Heart right ventricle (tissue), 16 donors: ENCODE data around the gene CDK14. TPM values are rescaled to one million over a fixed set of nuclear protein-coding genes. Genes with fewer than 3 reads are reported as not detected.

Source experiments
- ATAC-seq, 8 donors: fragments of 200-7000 bp; cut with Tn5 transposase; one replicate each; pipeline ENCODE4 v1.9.1; 2020; ENCODE audit warnings: mild to moderate bottlenecking in 8 of 8, moderate library complexity in 8 of 8, moderate number of reproducible peaks in 1 of 8
- DNase-seq, 2 donors: peaks; one replicate each; pipeline ENCODE4 v3.0.0-alpha.2; 2020
- H3K27ac ChIP-seq, 10 donors: fragments of 200-600 bp; sonication (generic) in 2 of 10; one replicate each; pipeline versions ENCODE4 v1.5.0 to v1.8.0; 2020 to 2022; ENCODE audit warnings: mild to moderate bottlenecking in 3 of 10
- H3K27me3 ChIP-seq, 7 donors: fragments of 200-600 bp; one replicate each; pipeline ENCODE4 v1.8.0; 2021 to 2022; ENCODE audit warnings: mild to moderate bottlenecking in 2 of 7
- H3K36me3 ChIP-seq, 9 donors: fragments of 200-600 bp; sonication (generic) in 1 of 9; one replicate each; pipeline versions ENCODE4 v1.5.0 to v1.8.0; 2020 to 2022; ENCODE audit warnings: mild to moderate bottlenecking in 2 of 9
- H3K4me1 ChIP-seq, 9 donors: fragments of 200-600 bp; sonication (generic) in 1 of 9; one replicate each; pipeline versions ENCODE4 v1.5.0 to v1.8.0; 2020 to 2022; ENCODE audit warnings: mild to moderate bottlenecking in 4 of 9
- H3K4me3 ChIP-seq, 10 donors: fragments of 200-600 bp; sonication (generic) in 2 of 10; one replicate each; pipeline versions ENCODE4 v1.5.0 to v1.8.0; 2020 to 2022; ENCODE audit warnings: mild to moderate bottlenecking in 7 of 10, moderate library complexity in 2 of 10
- H3K9me3 ChIP-seq, 11 donors: fragments of 200-600 bp in 10 of 11; sonication (generic) in 2 of 11; one replicate each; pipeline versions ENCODE4 v1.5.0 to v1.8.0; 2013 to 2022; ENCODE audit warnings: mild to moderate bottlenecking in 2 of 11, control low read depth in 1 of 11, moderate library complexity in 1 of 11
- WGBS, 2 donors: extraction: QIAGEN DNeasy Blood & Tissue Kit; methylation state at CpG; one replicate each; pipeline ENCODE4 v1.1.7; 2013; ENCODE audit warnings: inconsistent platforms in 1 of 2; 5-methylcytosine and 5-hydroxymethylcytosine counted together
- intact Hi-C, 10 donors: fragments of 100-400 bp; cut with DNase I; formaldehyde crosslinking; loops; one replicate each; pipeline versions ENCODE4 v1.11.1 to v1.14.2; 2022
- polyA plus RNA-seq, 2 donors: library from polyadenylated mRNA; stranded (reverse); fragments of 200-250 nt; gene quantifications; one replicate each; pipeline ENCODE4 v1.2.3, GENCODE V29; 2013
- total RNA-seq, 10 donors: library from RNA; stranded (reverse); fragmentation: NEBNext Ultra II Directional in 3 of 10; extraction: Animal tissue kit (Norgen Biotek cat#: 25700) in 3 of 10; gene quantifications; one replicate each; pipeline versions ENCODE4 v1.2.1 to v1.2.4, GENCODE V29; 2021 to 2023
- TF ChIP-seq, protein P1 (sequence below), 9 donors: fragments of 200-600 bp; sonication (generic) in 2 of 9; IDR thresholded peaks; one replicate each; pipeline versions ENCODE4 v1.5.0 to v1.8.0; 2021 to 2022; ENCODE audit warnings: antibody characterized with exemption in 9 of 9, mild to moderate bottlenecking in 5 of 9, moderate library complexity in 1 of 9
- donor health status: Arrhythmogenic right ventricular cardiomyopathy.
- donor health status: ischemic (EF 13 %, LVEDD 7.1; RV severe dilation, severe dysfunction).
- donor health status: healthy with polysubstance abuse.
- donor health status: DM: no; HTN: yes; CAD: no.
- donor health status: DM: no; HTN: no; CAD: no.
- donor health status: ischemic (EF 25% LVEDD 6.9; RV normal size, moderate dysfunction).
- donor health status: ischemic (EF 25% LVEDD 5.7; RV mildly dilated, moderate dysfunction).
- donor health status: healthy.
- donor health status: DM: yes; HTN: yes; CAD: no.
- donor health status: Ischemic cardiomyopathy.
- donor health status: ischemic (EF 35%, LVEDD 5.7; RV mildly dilated, moderate dysfunction).
- donor health status: nonischemic (EF 11% LVEDD 7.7; RV severe dilation, severe dysfunction).
- donor health status: DM: yes; HTN: yes; CAD: no.
- donor health status: PGD.
- donor health status: ischemic (EF 29% LVEDD 5.4; RV normal size, mild dysfunction).
- donor health status: nonischemic (EF 23%, LVEDD 6.1; RV moderate dilation, normal function).

Gene CDK14
- total and polyA plus RNA-seq, 12 donors = 3.9 to 36.5 (median 21.4) TPM

DNA sequence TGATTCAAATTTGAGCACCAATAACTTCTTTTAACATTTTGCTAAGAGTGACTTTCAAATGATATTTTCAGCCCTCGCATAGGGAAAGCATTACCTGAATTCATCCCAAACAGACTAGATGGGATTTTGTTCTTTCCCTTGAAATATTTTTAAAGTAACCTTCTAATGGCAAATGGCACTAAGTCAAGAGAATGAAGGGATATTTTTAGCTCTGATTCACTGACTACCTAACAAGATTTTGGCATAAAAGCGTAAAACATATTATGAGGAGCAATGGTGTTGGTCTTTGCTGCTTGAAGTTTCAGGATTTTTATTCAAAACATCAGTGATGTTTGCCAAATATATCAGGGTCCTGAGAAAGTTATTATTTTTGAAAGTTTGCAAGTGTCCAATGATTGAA, 290.3 kb downstream of the CDK14 start:
- Histone ChIP-seq H3K27me3 (no peaks in the 10 kb centered on the region), H3K4me3 (no peak overlapping the region), H3K36me3 (no peaks in the 10 kb centered on the region), H3K27ac (no peak overlapping the region), H3K9me3 (no peaks in the 10 kb centered on the region), H3K4me1 (peaks cover 0 to 21% (median 7%) of the 10 kb centered on the region in 9 donors)
- WGBS, 2 donors = 80 to 84% methylated on average over 2 of the region's 2 CpGs
- ATAC-seq = no peak
- intact Hi-C loops = no loop called here
- DNase-seq = no peak
- TF ChIP-seq, protein P1, sequence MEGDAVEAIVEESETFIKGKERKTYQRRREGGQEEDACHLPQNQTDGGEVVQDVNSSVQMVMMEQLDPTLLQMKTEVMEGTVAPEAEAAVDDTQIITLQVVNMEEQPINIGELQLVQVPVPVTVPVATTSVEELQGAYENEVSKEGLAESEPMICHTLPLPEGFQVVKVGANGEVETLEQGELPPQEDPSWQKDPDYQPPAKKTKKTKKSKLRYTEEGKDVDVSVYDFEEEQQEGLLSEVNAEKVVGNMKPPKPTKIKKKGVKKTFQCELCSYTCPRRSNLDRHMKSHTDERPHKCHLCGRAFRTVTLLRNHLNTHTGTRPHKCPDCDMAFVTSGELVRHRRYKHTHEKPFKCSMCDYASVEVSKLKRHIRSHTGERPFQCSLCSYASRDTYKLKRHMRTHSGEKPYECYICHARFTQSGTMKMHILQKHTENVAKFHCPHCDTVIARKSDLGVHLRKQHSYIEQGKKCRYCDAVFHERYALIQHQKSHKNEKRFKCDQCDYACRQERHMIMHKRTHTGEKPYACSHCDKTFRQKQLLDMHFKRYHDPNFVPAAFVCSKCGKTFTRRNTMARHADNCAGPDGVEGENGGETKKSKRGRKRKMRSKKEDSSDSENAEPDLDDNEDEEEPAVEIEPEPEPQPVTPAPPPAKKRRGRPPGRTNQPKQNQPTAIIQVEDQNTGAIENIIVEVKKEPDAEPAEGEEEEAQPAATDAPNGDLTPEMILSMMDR (IDR thresholded peaks at IDR 0.05) = no peak

DNA sequence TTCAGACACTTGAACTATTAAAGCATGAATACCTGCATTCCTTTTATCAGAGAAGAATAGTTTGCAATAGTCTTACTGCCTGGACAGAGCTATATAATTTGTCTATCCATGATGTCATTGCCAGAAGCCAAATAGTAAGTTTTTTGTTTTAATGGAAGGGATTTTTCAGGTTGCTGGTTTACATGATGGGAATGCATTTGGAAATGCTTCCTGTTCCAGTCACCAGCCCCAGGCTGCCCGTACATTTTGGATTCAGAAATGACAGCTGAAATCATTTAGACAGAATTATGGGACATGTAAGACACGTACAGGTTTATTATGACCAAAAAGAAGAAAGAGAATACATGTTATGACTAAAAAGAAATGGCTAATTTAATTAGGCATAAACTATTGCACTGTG, 293.1 kb downstream of the CDK14 start:
- no peaks in the 10 kb centered on the region for H3K36me3 ChIP-seq
- H3K4me1 ChIP-seq = peaks cover 0 to 21% (median 7%) of the 10 kb centered on the region in 9 donors
- WGBS, 2 donors = 82 to 92% methylated on average over 2 of the region's 2 CpGs
- ATAC-seq (no peak), DNase-seq (no peak)
- H3K9me3 ChIP-seq = no peaks in the 10 kb centered on the region
- H3K27me3 ChIP-seq = no peaks in the 10 kb centered on the region
- no peak overlapping the region for H3K4me3 ChIP-seq
- no peak overlapping the region for H3K27ac ChIP-seq
- TF ChIP-seq, protein P1 (IDR thresholded peaks at IDR 0.05) = no peak
- intact Hi-C loops = no loop called here

DNA sequence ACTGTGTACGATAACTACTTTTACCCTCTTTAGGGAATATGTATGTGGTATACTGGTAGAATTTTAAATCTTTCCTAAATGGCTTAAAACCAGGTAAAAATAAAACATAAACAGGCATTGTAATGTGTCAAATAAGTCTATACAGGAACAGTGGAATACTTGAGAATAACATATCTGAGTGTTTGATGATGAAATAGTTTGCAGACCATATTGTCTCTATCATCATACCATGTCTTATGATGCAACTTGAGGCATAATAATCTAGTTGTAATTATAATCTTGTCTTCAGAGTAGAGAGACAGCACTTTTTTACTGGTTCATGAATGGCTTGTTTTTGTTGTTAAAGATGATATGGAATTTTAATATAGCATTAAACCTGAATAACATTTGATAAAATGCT, 293.5 kb downstream of the CDK14 start:
- ATAC-seq (no peak), DNase-seq (no peak)
- Histone ChIP-seq H3K36me3 (no peaks in the 10 kb centered on the region), H3K4me1 (peaks cover 0 to 21% (median 7%) of the 10 kb centered on the region in 9 donors), H3K27me3 (no peaks in the 10 kb centered on the region), H3K27ac (no peak overlapping the region), H3K4me3 (no peak overlapping the region), H3K9me3 (no peaks in the 10 kb centered on the region)
- intact Hi-C loops = no loop called here
- TF ChIP-seq, protein P1 (IDR thresholded peaks at IDR 0.05) = no peak
- WGBS, 2 donors = 96 to 97% methylated on average over 1 of the region's 1 CpG

DNA sequence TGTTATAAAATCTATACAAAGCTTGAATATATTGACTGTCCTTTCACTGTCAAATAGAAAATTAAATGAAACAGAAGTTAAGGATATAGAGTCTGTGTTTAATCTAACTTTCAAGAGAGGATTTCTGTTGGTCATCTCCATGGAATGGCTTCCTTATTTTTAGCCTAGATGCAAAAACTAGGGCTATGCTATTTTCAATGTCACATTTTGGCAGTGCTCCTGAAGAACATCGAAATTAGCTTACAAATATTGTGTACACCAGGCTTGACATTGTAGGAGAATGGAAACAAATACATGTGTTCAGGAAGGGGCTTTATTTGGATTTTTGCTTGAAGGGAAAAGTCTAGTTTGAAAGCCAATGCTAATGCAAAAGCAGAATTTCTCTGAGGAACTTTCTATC, 295.4 kb downstream of the CDK14 start:
- no peak overlapping the region for H3K4me3 ChIP-seq
- TF ChIP-seq, protein P1 (IDR thresholded peaks at IDR 0.05) = no peak
- intact Hi-C loops = no loop called here
- no peaks in the 10 kb centered on the region for H3K36me3 ChIP-seq
- ATAC-seq = peak in 2 of 8 donors; percentile 51 to 64
- no peaks in the 10 kb centered on the region for H3K9me3 ChIP-seq
- no peak overlapping the region for H3K27ac ChIP-seq
- WGBS, 2 donors = 33 to 35% methylated on average over 1 of the region's 1 CpG
- DNase-seq = no peak
- peaks cover 0 to 15% (median 3%) of the 10 kb centered on the region in 9 donors for H3K4me1 ChIP-seq
- no peaks in the 10 kb centered on the region for H3K27me3 ChIP-seq
